CD4-positive, alpha-beta T cell treated with Interleukin-4 for 1 hour (primary cell): Measurements from ENCODE around the gene HOMER1.
"Not testable (repeated sequence)": the region's sequence is repeated elsewhere in the genome, so short reads cannot be mapped to it uniquely, and the experiment has no call there.

Experiments used
- DNase-seq, 2 donors: peaks; one replicate each; pipeline ENCODE4 v3.0.0-alpha.2; 2020 to 2022

The HOMER1 gene

GRCh38 chr5:79516331-79516730 is 2.4 kb upstream of the HOMER1 start:
- not testable (repeated sequence) for DNase-seq

GRCh38 chr5:79514391-79515105 is 614 bp upstream of the HOMER1 start:
- DNase-seq = peak; percentile 94 to 96

GRCh38 chr5:79513308-79513703 is 628 bp downstream of the HOMER1 start:
- DNase-seq = peak in 1 of 2 donors; percentile 13

- DNase-seq = peak in 1 of 2 donors; percentile 17
Observed at GRCh38 chr5:79512471-79513307, 1.2 kb downstream of the HOMER1 start.

- no peak for DNase-seq
Observed at GRCh38 chr5:79512049-79512448, 1.9 kb downstream of the HOMER1 start.

- no peak for DNase-seq
Observed at GRCh38 chr5:79510638-79511037, 3.3 kb downstream of the HOMER1 start.

GRCh38 chr5:79509244-79509885 is 4.6 kb downstream of the HOMER1 start:
- no peak for DNase-seq

- no peak for DNase-seq
Observed at GRCh38 chr5:79508794-79509193, 5.1 kb downstream of the HOMER1 start.

GRCh38 chr5:79508354-79508753 is 5.6 kb downstream of the HOMER1 start:
- no peak for DNase-seq

GRCh38 chr5:79507251-79508205 is 6.4 kb downstream of the HOMER1 start:
- no peak for DNase-seq

- no peak for DNase-seq
Observed at GRCh38 chr5:79505138-79505537, 8.8 kb downstream of the HOMER1 start.

- no peak for DNase-seq
Observed at GRCh38 chr5:79503794-79504495, 10.0 kb downstream of the HOMER1 start.

- no peak for DNase-seq
Observed at GRCh38 chr5:79499640-79500273, 14.2 kb downstream of the HOMER1 start.

GRCh38 chr5:79495311-79495710 is 18.6 kb downstream of the HOMER1 start:
- no peak for DNase-seq

GRCh38 chr5:79493596-79494345 is 20.2 kb downstream of the HOMER1 start:
- no peak for DNase-seq

GRCh38 chr5:79491690-79492317 is 22.1 kb downstream of the HOMER1 start:
- DNase-seq = no peak

- no peak for DNase-seq
Observed at GRCh38 chr5:79490323-79490936, 23.5 kb downstream of the HOMER1 start.

- no peak for DNase-seq
Observed at GRCh38 chr5:79489773-79490172, 24.2 kb downstream of the HOMER1 start.

GRCh38 chr5:79488775-79489174 is 25.2 kb downstream of the HOMER1 start:
- no peak for DNase-seq

GRCh38 chr5:79488058-79488457 is 25.9 kb downstream of the HOMER1 start:
- DNase-seq = no peak
